Effector CD4-positive, alpha-beta T cell (primary cell): ENCODE results near the gene LGR4.
A peak's percentile ranks its signal among the peaks of the same experiment; 100 is the strongest.

Experiments
- DNase-seq: peaks from one replicate; pipeline ENCODE4 v3.0.0-alpha.2; 2020

Gene LGR4

GRCh38 chr11:27485930-27486773 is 13.6 kb upstream of the LGR4 start:
- peak; percentile 38 for DNase-seq

GRCh38 chr11:27482793-27483192 is 10.2 kb upstream of the LGR4 start:
- DNase-seq = no peak

- no peak for DNase-seq
Observed at GRCh38 chr11:27481992-27482391, 9.4 kb upstream of the LGR4 start.

GRCh38 chr11:27477831-27478230 is 5.2 kb upstream of the LGR4 start:
- no peak for DNase-seq

- no peak for DNase-seq
Observed at GRCh38 chr11:27477243-27477642, 4.7 kb upstream of the LGR4 start.

- DNase-seq = no peak
Observed at GRCh38 chr11:27475622-27476021, 3.0 kb upstream of the LGR4 start.

- no peak for DNase-seq
Observed at GRCh38 chr11:27473017-27473406, 422 bp upstream of the LGR4 start.

GRCh38 chr11:27471589-27472397 is 797 bp downstream of the LGR4 start:
- DNase-seq = peak; percentile 3

- DNase-seq = no peak
Observed at GRCh38 chr11:27470826-27471588, 1.6 kb downstream of the LGR4 start.

- DNase-seq = no peak
Observed at GRCh38 chr11:27470166-27470565, 2.4 kb downstream of the LGR4 start.

- DNase-seq = no peak
Observed at GRCh38 chr11:27468995-27469695, 3.4 kb downstream of the LGR4 start.

GRCh38 chr11:27468209-27468994 is 4.2 kb downstream of the LGR4 start:
- no peak for DNase-seq

GRCh38 chr11:27467181-27467913 is 5.2 kb downstream of the LGR4 start:
- DNase-seq = no peak

GRCh38 chr11:27466363-27466762 is 6.2 kb downstream of the LGR4 start:
- DNase-seq = no peak

- no peak for DNase-seq
Observed at GRCh38 chr11:27465629-27466028, 7.0 kb downstream of the LGR4 start.

- DNase-seq = no peak
Observed at GRCh38 chr11:27464909-27465308, 7.7 kb downstream of the LGR4 start.

GRCh38 chr11:27464289-27464696 is 8.3 kb downstream of the LGR4 start:
- DNase-seq = no peak

- DNase-seq = no peak
Observed at GRCh38 chr11:27462543-27462942, 10.0 kb downstream of the LGR4 start.

- no peak for DNase-seq
Observed at GRCh38 chr11:27460158-27460978, 12.2 kb downstream of the LGR4 start.

- no peak for DNase-seq
Observed at GRCh38 chr11:27459191-27459590, 13.4 kb downstream of the LGR4 start.
